ENCODE results near the gene SLC16A13. TPM values are rescaled to one million over a fixed set of nuclear protein-coding genes. Genes with fewer than 3 reads are reported as not detected.

Gene SLC16A13
- total and polyA plus RNA-seq, 10 of the 15 experiments (the other 5 are each of a cell fraction or from before 2014, with no cell fraction given), result 0.34 to 12.1 (median 3.3) TPM

DNA sequence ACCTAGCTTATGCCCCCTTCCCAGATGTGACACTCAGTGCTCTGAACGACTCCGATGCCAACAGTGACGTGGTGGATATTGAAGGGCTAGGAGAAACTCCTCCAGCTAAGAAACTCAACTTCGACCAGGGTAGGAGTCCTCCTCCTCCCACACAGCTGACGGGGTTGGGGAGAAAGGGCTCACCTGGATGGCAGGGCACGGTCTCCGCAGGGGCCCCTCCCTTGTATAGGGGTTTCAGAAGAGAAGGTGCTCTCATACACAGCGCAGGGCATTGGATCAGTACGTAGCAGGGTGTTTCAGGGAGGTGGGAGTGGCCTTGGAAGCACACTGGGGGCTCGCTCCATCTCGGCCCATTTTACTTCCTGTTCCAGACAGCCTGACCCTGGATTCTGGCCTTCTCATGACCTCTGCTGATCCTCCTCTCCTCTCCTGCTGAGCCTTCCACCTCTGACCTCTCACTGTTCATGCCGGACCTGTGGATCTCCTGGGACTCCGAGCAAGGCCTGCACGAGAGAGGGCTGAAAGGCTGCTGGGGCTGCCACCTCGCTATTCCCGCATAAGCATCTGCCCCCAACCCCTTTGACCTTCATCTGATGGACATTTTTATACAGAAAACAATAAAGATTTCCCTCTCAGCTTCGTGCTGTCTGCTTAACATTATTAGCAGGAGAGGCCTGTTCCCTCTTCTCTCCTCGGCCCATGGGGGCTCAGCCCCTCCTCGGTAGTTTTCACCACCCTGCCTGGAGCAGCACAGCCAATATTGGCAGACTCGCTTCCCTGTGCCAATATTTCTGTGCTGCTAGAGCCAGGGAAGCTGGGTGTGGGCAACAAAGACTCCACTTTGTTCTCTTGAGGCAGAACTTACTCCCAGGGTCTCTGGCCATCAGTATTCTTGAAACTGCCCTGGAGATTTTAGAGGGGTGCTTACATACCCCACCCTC, 18.7 kb upstream of the SLC16A13 start:
- Histone ChIP-seq H3K4me2 (ENCODE audit: control insufficient read depth, insufficient read depth) (peak overlapping the region; percentile 89; the same call in 1 of the 2 replicates), H3K9ac (ENCODE audit: control insufficient read depth, insufficient read depth, low read length) (no peak overlapping the region; the same call in 1 of the 2 replicates), H3K4me3 (no peak overlapping the region), H3K27me3 (replicated peaks in 1 of 2; ENCODE audit: control insufficient read depth in 2 of 2, insufficient read depth in 2 of 2, low read length in 1 of 2) (no peaks in the 10 kb centered on the region), H3K4me1 (ENCODE audit: control insufficient read depth, insufficient read depth, low read length) (peaks cover 31% of the 10 kb centered on the region), H4K20me1 (ENCODE audit: control insufficient read depth, insufficient read depth) (no peaks in the 10 kb centered on the region), H3K9me3 (replicated peaks; ENCODE audit: control insufficient read depth, insufficient read depth, low read length) (no peaks in the 10 kb centered on the region), H2AFZ (ENCODE audit: control insufficient read depth, low read depth, low read length) (no peak overlapping the region), H3K79me2 (ENCODE audit: control insufficient read depth, insufficient read depth, low read length) (peaks cover 40% of the 10 kb centered on the region), H3K27ac (ENCODE audit: control insufficient read depth, insufficient read depth) (peak overlapping the region; percentile 100; the same call in 1 of the 2 replicates), H3K36me3 (ENCODE audit: control insufficient read depth in 2 of 2, insufficient read depth in 2 of 2, low read length in 1 of 2) (peaks cover 0 to 4% of the 10 kb centered on the region in 2 experiments; a peak in 2 of 4 replicates)
- intact Hi-C loops (cut with micrococcal nuclease; ENCODE audit: unreplicated experiment) (loop anchor here (10.0 kb wide), 1 partner anchor 262 kb away; the partner anchor contains the start of gene XAF1), in situ Hi-C loops (cut with MboI) (no loop called here)
- ChIA-PET POLR2A (interaction anchor here (0.5 to 3.0 kb wide), 4 partner anchors 18 to 197 kb away, joined by 5 to 18 read pairs (median 7); partner anchors contain the start of gene SLC16A13), SMC1A (ENCODE audit: uncharacterized antibody, unreplicated experiment) (interaction anchor here (0.6 to 2.5 kb wide), 8 partner anchors 12 to 281 kb away, joined by 3 to 10 read pairs (median 3); partner anchors contain the start of gene SLC16A13), RAD21 (ENCODE audit: unreplicated experiment) (no interaction called here), CTCF (interaction anchor here (0.6 to 8.8 kb wide), 7 partner anchors 9 to 1789 kb away, joined by 3 to 167 read pairs (median 4); partner anchors contain the start of gene RNASEK)
- no TSS peak for BruUV-seq (replicated peaks)
- 92% methylated on average over 20 of the region's 20 CpGs for WGBS (ENCODE audit: insufficient coverage, insufficient replicate concordance, low lambda C conversion rate, missing lambda C conversion rate)
- TF ChIP-seq IKZF1 (conservative IDR thresholded peaks at IDR 0.05) (no peak), NFXL1 (IDR thresholded peaks at IDR 0.05; ENCODE audit: borderline replicate concordance) (no peak), BHLHE40 (IDR thresholded peaks at IDR 0.05; ENCODE audit: borderline replicate concordance in 1 of 2, low read depth in 2 of 2, low read length in 1 of 2) (no peak), RCOR1 (conservative IDR thresholded peaks at IDR 0.05; ENCODE audit: low read depth, low read length) (no peak), SP1 (IDR thresholded peaks at IDR 0.05; ENCODE audit: low read depth, low read length) (no peak), IRF3 (IDR thresholded peaks at IDR 0.05) (no peak), TCF3 (IDR thresholded peaks at IDR 0.05; ENCODE audit: borderline replicate concordance, insufficient read depth, low read depth, low read length) (no peak), BCL3 (IDR thresholded peaks at IDR 0.05; ENCODE audit: borderline replicate concordance, insufficient read depth, low read depth, low read length, poor library complexity, severe bottlenecking) (no peak), YY1 (IDR thresholded peaks at IDR 0.05; ENCODE audit: low read depth, low read length) (no peak)
- TF ChIP-seq, protein P1, sequence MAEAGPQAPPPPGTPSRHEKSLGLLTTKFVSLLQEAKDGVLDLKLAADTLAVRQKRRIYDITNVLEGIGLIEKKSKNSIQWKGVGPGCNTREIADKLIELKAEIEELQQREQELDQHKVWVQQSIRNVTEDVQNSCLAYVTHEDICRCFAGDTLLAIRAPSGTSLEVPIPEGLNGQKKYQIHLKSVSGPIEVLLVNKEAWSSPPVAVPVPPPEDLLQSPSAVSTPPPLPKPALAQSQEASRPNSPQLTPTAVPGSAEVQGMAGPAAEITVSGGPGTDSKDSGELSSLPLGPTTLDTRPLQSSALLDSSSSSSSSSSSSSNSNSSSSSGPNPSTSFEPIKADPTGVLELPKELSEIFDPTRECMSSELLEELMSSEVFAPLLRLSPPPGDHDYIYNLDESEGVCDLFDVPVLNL (IDR thresholded peaks at IDR 0.05; ENCODE audit: low read depth, low read length), result no peak
- FAIRE-seq, result no peak
- ATAC-seq, result no peak
- DNase-seq (ENCODE audit: low read depth, low spot score), result no peak

Measured in GM12878 (cell line).